Osteocyte (in vitro differentiated cells): Measurements from ENCODE around the gene UBXN11. TPM values are rescaled to one million over a fixed set of nuclear protein-coding genes. Genes with fewer than 3 reads are reported as not detected.
"Not testable (repeated sequence)": the region's sequence is repeated elsewhere in the genome, so short reads cannot be mapped to it uniquely, and the experiment has no call there.

Experiments used
- DNase-seq: peaks from one replicate; pipeline ENCODE4 v3.0.0; 2021; ENCODE audit warnings: mixed read lengths; ENCODE audit not compliant: unreplicated experiment; ENCODE audit errors: extremely low spot score
- H3K27ac Mint-ChIP-seq: one replicate; pipeline ENCODE4 v1.8.0; 2021; ENCODE audit warnings: mild to moderate bottlenecking, mixed read lengths; ENCODE audit not compliant: unreplicated experiment
- H3K27me3 Mint-ChIP-seq: one replicate; pipeline ENCODE4 v1.8.0; 2021; ENCODE audit warnings: mixed read lengths; ENCODE audit not compliant: unreplicated experiment
- H3K36me3 Mint-ChIP-seq: one replicate; pipeline ENCODE4 v1.8.0; 2021; ENCODE audit warnings: mixed read lengths; ENCODE audit not compliant: unreplicated experiment
- H3K4me1 Mint-ChIP-seq: one replicate; pipeline ENCODE4 v1.8.0; 2021; ENCODE audit warnings: mixed read lengths; ENCODE audit not compliant: unreplicated experiment
- H3K4me3 Mint-ChIP-seq: one replicate; pipeline ENCODE4 v1.8.0; 2021; ENCODE audit warnings: mild to moderate bottlenecking, moderate library complexity, mixed read lengths; ENCODE audit not compliant: unreplicated experiment
- H3K9me3 Mint-ChIP-seq: one replicate; pipeline ENCODE4 v1.8.0; 2021; ENCODE audit warnings: mixed read lengths; ENCODE audit not compliant: unreplicated experiment
- CTCF ChIP-seq: fragments of 200-600 bp; sonication (generic); IDR thresholded peaks from 2 replicates; pipeline ENCODE4 v1.5.0; 2021; ENCODE audit warnings: antibody characterized with exemption, mild to moderate bottlenecking, moderate library complexity
- total RNA-seq: library from RNA; stranded (reverse); gene quantifications from 2 replicates; pipeline ENCODE4 v1.2.1, GENCODE V29; 2021

UBXN11 gene
- total RNA-seq, 1 donor from 2014 or later = 17.0 TPM

GRCh38 chr1:26295194-26296138 is 11.0 kb downstream of the UBXN11 start:
- no peak for TF ChIP-seq CTCF
- no peak overlapping the region for H3K27ac Mint-ChIP-seq

GRCh38 chr1:26293911-26294463 is 12.4 kb downstream of the UBXN11 start:
- no peak for TF ChIP-seq CTCF
- Mint-ChIP-seq H3K27ac (no peak overlapping the region), H3K4me3 (no peak overlapping the region), H3K4me1 (no peaks in the 10 kb centered on the region), H3K9me3 (no peaks in the 10 kb centered on the region), H3K27me3 (no peaks in the 10 kb centered on the region), H3K36me3 (no peaks in the 10 kb centered on the region)
- DNase-seq = no peak

More at GRCh38 chr1:26295194-26296138, 11.0 kb downstream of the UBXN11 start:
- H3K9me3 Mint-ChIP-seq = no peaks in the 10 kb centered on the region
- H3K4me3 Mint-ChIP-seq = no peak overlapping the region
- no peak for DNase-seq
- no peaks in the 10 kb centered on the region for H3K4me1 Mint-ChIP-seq
- no peaks in the 10 kb centered on the region for H3K27me3 Mint-ChIP-seq
- H3K36me3 Mint-ChIP-seq = no peaks in the 10 kb centered on the region

- not testable (repeated sequence) for H3K27me3 Mint-ChIP-seq, H3K4me3 Mint-ChIP-seq, H3K27ac Mint-ChIP-seq, H3K9me3 Mint-ChIP-seq, DNase-seq, H3K36me3 Mint-ChIP-seq, H3K4me1 Mint-ChIP-seq
Measured at GRCh38 chr1:26292735-26293134, 13.7 kb downstream of the UBXN11 start.

- H3K4me3 Mint-ChIP-seq = no peak overlapping the region
- H3K36me3 Mint-ChIP-seq = no peaks in the 10 kb centered on the region
- DNase-seq = no peak
- peaks cover 8% of the 10 kb centered on the region for H3K4me1 Mint-ChIP-seq
- TF ChIP-seq CTCF = no peak
- no peak overlapping the region for H3K27ac Mint-ChIP-seq
- H3K9me3 Mint-ChIP-seq = no peaks in the 10 kb centered on the region
- H3K27me3 Mint-ChIP-seq = no peaks in the 10 kb centered on the region
Measured at GRCh38 chr1:26291939-26292338, 14.5 kb downstream of the UBXN11 start.

- peaks cover 9% of the 10 kb centered on the region for H3K4me1 Mint-ChIP-seq
- H3K36me3 Mint-ChIP-seq = no peaks in the 10 kb centered on the region
- no peak for TF ChIP-seq CTCF
- no peak overlapping the region for H3K4me3 Mint-ChIP-seq
- H3K9me3 Mint-ChIP-seq = no peaks in the 10 kb centered on the region
- H3K27ac Mint-ChIP-seq = no peak overlapping the region
- no peak for DNase-seq
- no peaks in the 10 kb centered on the region for H3K27me3 Mint-ChIP-seq
Measured at GRCh38 chr1:26291433-26291832, 15.0 kb downstream of the UBXN11 start.
